HG02884 (cell line): ENCODE data around the gene TTC28.
"Not testable (repeated sequence)": the region's sequence is repeated elsewhere in the genome, so short reads cannot be mapped to it uniquely, and the experiment has no call there.

ENCODE experiments used
- ATAC-seq: cut with Tn5 transposase; IDR thresholded peaks from one replicate; pipeline ENCODE4 v1.9.1; 2021; ENCODE audit warnings: mild to moderate bottlenecking, moderate library complexity; ENCODE audit not compliant: unreplicated experiment

The TTC28 gene

DNA sequence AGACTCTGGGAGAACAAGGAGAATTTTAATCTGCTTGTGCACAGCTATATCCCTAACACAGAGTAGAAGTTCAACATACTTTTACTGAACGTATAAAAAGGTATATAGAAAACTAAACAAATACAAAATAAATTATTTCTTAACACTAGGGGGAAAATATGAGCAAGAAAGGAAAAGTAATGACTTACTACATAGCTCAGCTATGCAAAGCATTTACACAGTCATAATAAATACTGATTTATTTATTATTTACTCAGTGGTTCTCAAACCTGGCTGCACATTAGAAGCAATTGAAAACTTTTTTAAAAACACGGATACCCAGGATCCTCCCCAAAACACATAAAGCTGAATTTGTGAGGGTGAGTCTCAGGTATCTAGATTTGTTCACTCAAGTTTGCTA is 182.5 kb downstream of the TTC28 start:
- no peak for ATAC-seq

DNA sequence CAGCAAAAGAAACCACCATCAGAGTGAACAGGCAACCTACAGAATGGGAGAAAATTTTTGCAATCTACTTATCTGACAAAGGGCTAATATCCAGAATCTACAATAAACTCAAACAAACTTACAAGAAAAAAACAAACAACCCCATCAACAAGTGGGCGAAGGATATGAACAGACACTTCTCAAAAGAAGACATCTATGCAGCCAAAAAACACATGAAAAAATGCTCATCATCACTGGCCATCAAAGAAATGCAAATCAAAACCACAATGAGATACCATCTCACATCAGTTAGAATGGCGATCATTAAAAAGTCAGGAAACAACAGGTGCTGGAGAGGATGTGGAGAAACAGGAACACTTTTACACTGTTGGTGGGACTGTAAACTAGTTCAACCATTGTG is 188.4 kb downstream of the TTC28 start:
- ATAC-seq: not testable (repeated sequence)

DNA sequence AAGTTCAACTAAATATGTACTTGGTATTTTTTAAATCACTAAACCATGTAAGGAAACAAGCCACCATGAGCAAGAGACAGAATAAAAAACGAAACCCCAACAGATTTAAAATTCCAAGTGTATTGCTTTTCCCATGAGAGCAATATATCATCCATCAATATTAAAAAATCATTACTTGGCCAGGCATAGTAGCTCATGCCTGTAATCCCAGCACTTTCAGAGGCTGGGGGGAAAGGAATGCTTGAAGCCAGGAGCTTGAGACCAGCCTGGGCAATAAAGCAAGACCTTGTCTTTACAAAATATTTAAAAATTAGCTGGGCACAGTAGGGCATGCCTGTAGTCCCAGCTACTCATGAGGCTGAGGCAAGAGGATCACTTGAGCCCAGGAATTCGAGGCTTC is 190.8 kb downstream of the TTC28 start:
- ATAC-seq: no peak

DNA sequence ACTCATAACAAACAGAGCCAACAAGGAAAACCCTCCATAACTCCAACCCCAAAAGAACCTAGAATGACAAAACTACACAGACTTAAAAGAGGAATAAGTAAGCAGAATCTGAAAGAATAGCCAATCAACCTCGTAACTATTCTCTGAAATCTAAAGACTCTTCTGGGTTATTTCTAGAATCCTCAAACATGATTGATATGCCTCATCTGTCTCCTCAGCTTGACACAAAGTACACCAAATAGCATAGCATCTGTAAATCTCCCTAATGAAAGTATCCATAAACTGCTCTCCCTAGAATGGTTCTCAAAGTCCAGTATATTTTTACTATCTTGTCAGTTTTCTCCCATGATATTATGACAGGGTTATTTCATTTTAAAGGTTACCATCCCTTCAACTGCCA is 195.0 kb downstream of the TTC28 start:
- no peak for ATAC-seq

DNA sequence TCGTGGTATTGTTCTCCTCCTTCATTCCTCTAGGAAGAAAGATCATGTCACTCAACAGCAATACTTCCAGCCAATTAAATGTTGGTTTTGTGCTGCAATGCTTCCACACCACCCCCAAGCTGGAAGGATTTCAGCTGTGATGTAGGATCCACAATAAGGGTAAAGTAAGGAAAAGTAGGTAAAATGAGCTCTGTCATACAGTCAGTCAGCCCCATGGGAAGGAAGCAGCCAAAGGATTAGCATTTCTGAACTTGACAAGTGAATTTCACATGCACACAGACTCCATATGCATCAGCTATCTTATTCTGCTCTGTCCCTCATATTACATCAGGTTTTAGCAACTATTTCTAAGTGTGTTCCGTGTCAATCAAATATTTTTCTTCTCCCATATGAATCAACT is 197.9 kb downstream of the TTC28 start:
- ATAC-seq: no peak

DNA sequence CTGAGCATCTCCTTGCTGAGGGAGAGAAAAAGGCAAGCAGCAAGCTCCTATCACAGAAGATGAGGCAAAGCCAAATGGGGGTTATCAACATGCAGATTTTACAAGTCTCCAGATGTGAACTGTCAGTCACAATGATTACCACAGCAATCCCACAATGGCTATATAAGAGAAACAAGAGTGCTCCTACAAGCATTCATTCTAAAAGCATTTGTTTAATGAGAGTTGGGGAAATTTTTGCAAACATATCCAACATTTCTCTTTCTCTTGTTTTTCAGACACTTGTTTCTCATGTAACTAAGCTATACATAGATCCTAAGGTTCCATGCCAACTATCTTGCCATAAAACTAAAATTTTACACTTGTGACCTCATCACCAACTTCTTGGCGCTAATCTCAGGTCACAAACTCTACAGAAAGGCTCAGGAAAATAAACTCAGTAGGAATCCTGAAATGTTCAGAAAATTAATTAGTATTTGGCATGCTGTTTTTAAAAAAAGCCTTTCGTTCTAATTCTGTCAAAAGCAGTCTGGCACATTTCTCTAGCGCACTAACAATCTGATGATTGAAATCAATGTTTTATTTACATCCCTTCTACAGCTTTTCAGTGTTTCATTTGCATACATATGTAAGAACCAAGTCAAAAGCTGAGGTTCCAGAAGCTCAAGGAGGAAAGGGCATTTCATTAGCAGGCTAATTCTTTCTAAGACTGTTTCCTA is 199.5 kb downstream of the TTC28 start:
- ATAC-seq: no peak

DNA sequence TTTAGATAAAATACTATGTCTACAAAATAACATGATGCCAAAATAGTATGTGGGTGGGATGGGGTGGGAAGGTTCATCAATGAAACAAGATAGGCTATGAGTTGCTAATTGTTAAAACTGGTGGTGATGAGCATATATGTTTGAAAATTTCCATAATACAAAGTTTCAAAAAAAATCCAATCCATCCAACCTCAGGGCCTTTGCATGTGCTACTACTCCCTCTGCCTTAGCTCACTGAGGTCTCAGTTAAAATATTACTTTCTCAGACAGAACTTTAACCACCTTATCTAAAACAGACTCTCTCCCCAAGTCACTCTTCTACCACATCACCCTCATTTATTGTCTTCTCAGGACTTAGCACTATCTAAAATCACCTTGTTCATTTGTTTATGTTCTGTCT is 201.1 kb downstream of the TTC28 start:
- no peak for ATAC-seq

DNA sequence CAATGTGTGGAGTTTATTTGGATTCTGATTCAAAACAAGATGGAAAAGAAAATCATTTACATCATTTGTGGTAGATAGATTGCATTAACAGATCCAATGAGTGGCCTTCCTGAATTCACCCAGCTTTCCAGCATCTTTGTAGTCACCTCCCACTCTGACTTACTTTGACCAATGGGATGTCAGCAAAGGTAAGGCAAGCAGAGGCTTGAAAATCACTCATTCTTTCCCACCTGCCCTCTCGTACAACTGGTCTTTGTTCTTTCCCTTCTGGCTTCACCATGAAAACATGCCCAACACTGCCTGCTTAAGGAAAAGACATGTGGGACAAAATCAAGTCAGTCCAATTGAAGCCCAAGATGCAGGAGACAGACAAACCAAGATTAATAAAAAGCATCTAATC is 202.1 kb downstream of the TTC28 start:
- no peak for ATAC-seq

DNA sequence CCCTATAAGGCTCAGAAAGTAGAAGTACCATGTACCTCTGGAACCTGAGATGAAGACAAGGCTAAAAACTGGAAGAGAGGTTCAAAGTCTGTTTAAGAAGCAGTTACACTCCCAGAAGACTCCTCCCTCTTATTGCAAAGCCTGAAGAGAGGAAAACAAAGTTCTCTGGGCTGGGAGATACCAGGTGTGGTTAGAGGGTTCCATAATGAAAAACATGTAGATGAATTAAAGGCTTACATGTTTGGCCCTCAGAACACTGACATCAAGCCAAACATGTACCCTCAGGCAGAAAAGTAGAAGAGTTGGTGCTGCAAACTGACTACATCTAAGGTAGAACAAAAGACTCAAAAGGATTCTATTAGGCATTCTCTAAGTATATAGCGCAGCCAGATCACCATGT is 205.3 kb downstream of the TTC28 start:
- ATAC-seq: no peak

DNA sequence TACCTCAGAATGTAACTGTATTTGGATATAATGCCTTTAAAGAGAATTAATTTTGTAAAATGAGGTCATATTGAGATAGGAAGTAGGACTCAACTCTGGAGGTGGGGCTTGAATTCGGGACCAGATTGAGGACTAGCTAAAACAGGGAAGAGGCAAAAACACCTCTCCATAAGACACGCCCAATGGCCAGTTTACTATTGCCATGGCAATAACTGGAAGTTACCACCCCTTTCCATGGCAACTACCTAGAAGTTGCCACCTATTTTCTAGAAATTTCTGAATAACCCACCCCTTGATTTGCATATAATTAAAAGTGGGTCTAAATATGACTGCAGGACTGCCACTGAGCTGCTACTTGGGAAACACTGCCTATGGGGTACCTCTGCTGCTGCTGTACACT is 206.4 kb downstream of the TTC28 start:
- ATAC-seq: no peak

DNA sequence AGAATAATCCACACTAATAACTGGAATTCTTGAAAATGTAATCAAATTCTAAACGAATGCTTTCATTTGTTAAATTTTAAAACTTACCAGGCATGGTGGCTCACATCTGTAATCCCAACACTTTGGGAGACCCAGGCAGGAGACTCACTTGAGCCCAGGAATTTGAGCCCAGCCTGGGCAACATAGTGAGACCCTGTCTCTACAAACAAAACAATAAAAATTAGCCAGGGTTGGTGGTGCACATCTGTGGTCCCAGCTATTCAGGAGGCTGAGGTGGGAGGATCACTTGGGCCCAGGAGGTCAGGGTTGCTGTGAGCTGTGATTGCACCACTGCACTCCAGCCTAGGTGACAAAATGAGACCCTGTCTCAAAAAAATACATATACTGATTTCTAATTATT is 212.6 kb downstream of the TTC28 start:
- not testable (repeated sequence) for ATAC-seq

DNA sequence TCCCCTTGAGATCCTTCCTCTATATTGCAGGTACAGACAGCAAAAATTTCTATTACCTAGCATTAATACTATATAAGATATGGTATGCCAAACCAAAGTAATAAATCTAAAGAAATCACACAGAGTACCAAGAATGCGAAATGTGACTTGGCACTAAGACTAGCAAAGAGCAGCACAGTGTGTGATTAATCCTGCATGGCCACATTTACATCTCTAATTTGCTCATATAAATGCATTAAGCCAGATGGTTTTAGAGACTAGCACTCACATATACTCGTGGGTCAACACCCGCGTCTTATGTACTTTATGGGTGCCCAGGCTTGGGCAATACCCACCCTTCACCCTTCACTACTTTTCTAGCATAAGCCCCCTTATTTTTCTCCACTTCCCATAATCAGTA is 213.2 kb downstream of the TTC28 start:
- no peak for ATAC-seq

DNA sequence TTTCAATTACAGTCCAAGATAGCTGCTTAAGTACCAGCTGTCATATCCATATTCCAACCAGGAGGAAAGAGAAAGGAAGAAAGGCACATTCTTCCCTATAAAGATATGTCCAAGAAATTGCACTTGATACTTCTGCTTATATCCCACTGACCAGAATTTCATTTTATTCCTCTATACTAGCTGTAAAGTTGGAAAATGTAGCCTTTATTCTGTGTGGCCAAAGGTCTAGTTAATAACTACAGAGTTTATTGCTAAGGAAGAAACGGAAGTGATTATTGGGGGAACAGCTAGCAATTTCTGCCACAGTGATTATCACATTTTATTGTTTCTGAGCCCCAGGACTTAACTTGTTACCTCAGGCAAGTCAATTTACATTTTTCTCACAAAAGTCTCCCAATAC is 213.8 kb downstream of the TTC28 start:
- ATAC-seq: no peak

DNA sequence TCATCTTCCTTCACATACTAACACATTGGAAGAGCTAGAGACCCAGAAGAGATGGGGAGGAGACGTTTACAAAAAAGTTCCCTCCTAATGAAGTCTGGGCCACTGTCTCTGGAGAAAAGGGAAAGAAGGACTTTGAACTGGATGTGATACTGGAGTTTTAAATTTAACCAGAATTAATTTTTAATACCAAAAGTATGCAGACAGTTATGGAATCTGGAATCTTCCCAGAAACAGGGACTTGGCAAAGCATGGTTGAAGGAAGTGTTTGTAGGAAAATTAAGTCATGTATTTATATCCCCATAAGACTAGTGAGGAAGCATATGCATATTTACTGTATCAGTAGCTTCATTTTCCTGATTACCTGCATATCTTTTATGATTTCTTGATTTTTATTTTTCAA is 215.5 kb downstream of the TTC28 start:
- ATAC-seq: no peak

DNA sequence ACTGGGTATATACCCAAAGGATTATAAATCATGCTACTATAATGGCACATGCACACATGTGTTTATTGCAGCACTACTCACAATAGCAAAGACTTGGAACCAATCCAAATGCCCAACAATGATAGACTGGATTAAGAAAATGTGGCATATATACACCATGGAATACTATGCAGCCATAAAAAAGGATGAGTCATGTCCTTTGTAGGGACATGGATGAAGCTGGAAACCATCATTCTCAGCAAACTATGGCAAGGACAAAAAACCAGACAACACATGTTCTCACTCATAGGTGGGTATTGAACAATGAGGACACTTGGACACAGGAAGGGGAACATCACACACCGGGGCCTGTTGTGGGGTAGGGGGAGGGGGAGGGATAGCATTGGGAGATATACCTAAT is 216.2 kb downstream of the TTC28 start:
- not testable (repeated sequence) for ATAC-seq

DNA sequence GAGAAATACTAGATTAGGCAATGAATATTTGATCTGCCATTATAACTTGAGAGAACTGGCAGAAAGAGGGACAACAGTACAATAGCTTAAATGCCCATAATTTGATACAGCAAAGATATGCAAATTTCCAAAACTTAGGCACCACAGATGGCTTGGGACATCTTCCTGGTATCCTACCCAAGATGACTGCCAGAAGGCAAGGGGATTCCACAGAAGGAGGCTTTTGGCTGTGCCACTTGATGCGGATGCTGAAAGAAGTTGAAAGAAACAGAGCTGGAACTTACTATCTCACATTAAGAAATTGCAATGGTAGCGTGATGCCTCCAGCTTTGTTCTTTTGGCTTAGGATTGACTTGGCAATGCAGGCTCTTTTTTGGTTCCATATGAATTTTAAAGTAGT is 216.7 kb downstream of the TTC28 start:
- ATAC-seq: no peak

DNA sequence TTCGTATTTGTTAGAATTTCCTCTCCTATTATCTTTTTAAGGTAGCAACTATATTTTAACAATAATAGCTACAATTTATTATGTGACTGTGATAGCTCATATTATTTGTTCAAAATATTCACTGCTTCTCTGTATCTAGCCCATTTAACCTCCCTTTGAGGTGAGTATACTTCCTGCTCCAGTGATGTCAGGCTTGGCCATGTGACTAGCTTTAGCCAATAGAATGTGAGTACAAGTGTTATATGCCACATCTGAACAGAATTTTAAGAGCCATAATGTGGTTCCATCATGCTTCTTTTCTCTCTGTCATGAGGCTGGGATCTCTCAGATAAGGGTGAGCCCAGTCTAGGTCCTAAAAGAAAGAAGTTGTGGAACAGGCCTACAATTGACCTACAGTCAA is 217.6 kb downstream of the TTC28 start:
- ATAC-seq: no peak

DNA sequence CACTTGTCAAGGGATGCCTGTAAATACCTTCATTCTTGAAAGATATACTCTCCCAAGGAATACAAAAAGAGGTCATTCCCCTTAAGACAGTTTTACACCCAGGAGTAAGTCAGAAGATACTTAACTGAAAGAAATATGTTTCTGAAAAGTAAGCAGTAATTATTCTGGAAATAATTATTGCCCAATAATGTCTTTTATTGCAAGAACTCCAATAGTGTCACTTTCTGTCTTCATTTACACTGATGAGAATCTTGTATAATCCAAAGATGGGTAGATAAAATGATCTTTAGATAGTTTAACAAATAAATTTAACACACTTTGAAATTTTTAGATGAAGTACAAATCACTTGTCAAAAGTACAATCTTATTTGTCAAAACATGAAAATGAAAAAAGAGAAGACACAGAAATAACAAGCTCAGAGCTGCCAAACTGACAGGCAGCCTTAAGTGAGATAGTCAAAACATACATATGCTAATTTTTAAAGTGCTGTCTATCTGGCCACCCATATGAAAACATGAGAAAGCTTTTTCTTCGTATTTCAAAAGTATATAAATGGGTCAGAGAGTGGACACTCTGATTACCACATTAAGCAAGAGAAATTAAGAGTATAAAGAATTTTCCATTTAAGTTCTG is 225.1 kb downstream of the TTC28 start:
- no peak for ATAC-seq

DNA sequence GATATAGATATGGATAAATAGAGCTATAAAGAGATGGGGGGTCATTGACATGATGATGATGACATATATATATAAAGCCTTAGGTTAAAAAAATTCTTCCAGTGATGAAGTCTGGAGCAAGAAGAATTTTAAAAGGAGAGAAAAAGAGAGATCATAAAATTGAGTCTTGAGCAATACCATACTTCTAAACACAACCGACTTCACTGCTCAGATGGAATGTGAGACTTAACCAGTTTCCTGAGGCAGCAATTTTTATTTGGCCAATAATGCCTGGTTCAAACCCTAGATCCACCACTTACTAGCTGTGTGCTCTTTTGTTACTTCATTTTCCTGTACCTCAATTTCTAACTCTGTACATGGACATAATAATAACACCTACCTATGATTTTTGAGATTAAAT is 229.5 kb downstream of the TTC28 start:
- ATAC-seq: no peak

DNA sequence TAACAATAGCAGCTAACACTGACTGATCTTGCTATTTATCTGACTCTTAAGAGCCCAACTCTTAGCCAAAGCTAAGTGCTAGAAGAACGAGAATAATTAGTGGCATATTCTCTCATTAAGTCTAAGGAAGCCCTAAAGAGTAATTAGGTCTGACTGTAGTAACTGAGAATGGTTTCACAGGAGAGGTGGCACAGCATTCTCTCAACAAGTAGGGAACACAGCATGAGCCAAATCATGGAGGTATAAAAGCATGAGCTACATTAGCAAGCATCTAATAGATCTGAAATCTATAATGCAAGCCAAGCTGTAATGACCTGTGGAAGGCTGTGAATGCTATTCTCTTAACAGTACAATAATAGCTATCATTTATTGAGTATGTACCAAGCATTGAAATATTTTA is 230.6 kb downstream of the TTC28 start:
- no peak for ATAC-seq

DNA sequence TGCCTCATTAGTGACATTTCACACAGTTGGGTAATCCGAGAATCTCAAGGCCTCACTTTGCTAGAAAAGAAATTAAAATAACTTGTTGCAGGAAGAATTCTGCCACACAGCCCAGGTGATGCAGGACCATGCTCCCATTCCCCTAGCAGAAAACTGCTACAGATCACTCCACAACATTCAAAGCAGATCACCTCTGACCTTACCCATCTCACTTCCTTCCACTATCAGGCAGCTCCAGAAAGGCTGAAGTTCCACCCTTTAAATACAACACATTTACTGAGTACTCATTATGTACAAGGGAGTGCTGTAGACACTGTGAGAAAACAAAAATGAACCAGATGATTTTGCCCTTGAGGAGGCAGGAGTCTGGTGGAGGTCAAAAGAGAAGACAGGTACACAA is 231.0 kb downstream of the TTC28 start:
- ATAC-seq: no peak

DNA sequence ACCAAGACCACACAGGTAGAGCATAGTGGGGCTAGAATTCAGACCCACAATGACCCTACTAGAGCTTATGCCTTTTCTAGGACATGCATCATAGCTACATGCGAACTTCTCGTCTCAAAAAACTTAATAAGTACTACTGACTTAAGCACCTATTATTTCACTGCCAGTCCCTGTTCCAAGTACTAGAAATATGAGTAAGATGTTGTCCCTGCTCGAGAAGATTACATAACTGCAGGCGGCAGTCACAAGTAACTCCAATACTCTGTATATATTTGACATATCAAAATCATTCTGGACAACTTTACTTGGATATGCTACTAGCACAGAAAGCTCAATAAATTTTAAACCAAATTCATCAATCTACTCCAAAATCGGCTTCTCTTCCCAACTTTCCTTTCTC is 235.0 kb downstream of the TTC28 start:
- ATAC-seq: no peak

DNA sequence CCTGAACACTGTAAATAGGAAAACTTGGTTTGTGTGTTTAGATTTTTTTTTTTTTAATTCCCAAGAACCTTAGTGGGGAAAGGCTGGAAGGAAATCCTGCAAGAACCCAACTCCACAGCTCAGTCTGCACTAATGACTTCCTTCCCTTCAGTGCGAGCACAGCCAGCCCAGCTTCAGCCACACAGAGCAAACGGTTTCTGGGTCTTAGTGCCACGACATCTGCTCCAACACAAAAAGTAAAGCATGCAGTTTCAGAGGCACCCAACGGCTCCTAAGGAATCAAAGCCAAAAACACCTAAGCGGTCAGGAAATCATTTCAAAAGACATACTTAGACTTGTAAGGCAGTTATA is 236.1 kb downstream of the TTC28 start:
- no peak for ATAC-seq
